ENCODE measurements around the gene ALKBH8.

GRCh38 chr11:107473792-107474191, 91.7 kb downstream of the ALKBH8 start:
- TF ChIP-seq, protein P1, sequence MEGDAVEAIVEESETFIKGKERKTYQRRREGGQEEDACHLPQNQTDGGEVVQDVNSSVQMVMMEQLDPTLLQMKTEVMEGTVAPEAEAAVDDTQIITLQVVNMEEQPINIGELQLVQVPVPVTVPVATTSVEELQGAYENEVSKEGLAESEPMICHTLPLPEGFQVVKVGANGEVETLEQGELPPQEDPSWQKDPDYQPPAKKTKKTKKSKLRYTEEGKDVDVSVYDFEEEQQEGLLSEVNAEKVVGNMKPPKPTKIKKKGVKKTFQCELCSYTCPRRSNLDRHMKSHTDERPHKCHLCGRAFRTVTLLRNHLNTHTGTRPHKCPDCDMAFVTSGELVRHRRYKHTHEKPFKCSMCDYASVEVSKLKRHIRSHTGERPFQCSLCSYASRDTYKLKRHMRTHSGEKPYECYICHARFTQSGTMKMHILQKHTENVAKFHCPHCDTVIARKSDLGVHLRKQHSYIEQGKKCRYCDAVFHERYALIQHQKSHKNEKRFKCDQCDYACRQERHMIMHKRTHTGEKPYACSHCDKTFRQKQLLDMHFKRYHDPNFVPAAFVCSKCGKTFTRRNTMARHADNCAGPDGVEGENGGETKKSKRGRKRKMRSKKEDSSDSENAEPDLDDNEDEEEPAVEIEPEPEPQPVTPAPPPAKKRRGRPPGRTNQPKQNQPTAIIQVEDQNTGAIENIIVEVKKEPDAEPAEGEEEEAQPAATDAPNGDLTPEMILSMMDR (optimal IDR thresholded peaks at IDR 0.05 in 1 of 3, IDR thresholded peaks at IDR 0.05 in 1 of 3, conservative IDR thresholded peaks at IDR 0.05 in 1 of 3; ENCODE audit: extremely low read depth in 1 of 3, insufficient read depth in 2 of 3, low read length in 3 of 3), result no peak
- no peak for TF ChIP-seq EZH2 (IDR thresholded peaks at IDR 0.05; ENCODE audit: low read length)

Data from keratinocyte (primary cell).